Spinal cord (tissue), 10 donors: ENCODE data around the gene FBXW4. TPM values are rescaled to one million over a fixed set of nuclear protein-coding genes. Genes with fewer than 3 reads are reported as not detected.

Source experiments
- DNase-seq, 6 donors: peaks; one replicate each; pipeline versions ENCODE4 v3.0.0 to v3.0.0-alpha.2; 2013 to 2015; ENCODE audit warnings: low spot score in 6 of 6, low read depth in 4 of 6
- H3K27ac ChIP-seq: one replicate; pipeline ENCODE4 v1.5.1; 2013; ENCODE audit warnings: low read depth, low read length, control low read depth
- H3K27me3 ChIP-seq: one replicate; pipeline ENCODE4 v1.6.1; 2013; ENCODE audit warnings: low read length; ENCODE audit not compliant: control insufficient read depth, insufficient read depth
- H3K36me3 ChIP-seq: one replicate; pipeline ENCODE4 v1.6.1; 2013; ENCODE audit warnings: low read length; ENCODE audit not compliant: control insufficient read depth, insufficient read depth
- H3K4me1 ChIP-seq: one replicate; pipeline ENCODE4 v1.6.1; 2013; ENCODE audit warnings: low read length; ENCODE audit not compliant: control insufficient read depth, insufficient read depth
- H3K4me3 ChIP-seq: one replicate; pipeline ENCODE4 v1.5.1; 2013; ENCODE audit warnings: low read depth, low read length, control low read depth
- H3K9me3 ChIP-seq: one replicate; pipeline ENCODE4 v1.6.1; 2013; ENCODE audit warnings: low read length; ENCODE audit not compliant: control insufficient read depth, insufficient read depth
- WGBS: methylation state at CpG from one replicate; pipeline ENCODE4 v1.1.5; 2013; ENCODE audit warnings: missing lambda C conversion rate; ENCODE audit not compliant: insufficient coverage; 5-methylcytosine and 5-hydroxymethylcytosine counted together
- long read RNA-seq, 4 donors: transcript quantifications; one replicate each; lab custom pipeline, GENCODE V29; 2026
- polyA plus RNA-seq, 2 donors: library from polyadenylated mRNA; unstranded; fragments of 120-200 nt; gene quantifications; one replicate each; pipeline ENCODE4 v1.2.1, GENCODE V29; 2013; ENCODE audit not compliant: insufficient read length in 2 of 2
- total RNA-seq, 2 donors: library from RNA; depleted of rRNA in 1 of 2; stranded (reverse); fragments of 120-200 nt in 1 of 2; fragments of >200 nt in 1 of 2; gene quantifications; one replicate each; pipeline versions ENCODE4 v1.2.3 to v1.2.4, GENCODE V29; 2013 to 2014
- donor health status: healthy.

Gene FBXW4, protein sequence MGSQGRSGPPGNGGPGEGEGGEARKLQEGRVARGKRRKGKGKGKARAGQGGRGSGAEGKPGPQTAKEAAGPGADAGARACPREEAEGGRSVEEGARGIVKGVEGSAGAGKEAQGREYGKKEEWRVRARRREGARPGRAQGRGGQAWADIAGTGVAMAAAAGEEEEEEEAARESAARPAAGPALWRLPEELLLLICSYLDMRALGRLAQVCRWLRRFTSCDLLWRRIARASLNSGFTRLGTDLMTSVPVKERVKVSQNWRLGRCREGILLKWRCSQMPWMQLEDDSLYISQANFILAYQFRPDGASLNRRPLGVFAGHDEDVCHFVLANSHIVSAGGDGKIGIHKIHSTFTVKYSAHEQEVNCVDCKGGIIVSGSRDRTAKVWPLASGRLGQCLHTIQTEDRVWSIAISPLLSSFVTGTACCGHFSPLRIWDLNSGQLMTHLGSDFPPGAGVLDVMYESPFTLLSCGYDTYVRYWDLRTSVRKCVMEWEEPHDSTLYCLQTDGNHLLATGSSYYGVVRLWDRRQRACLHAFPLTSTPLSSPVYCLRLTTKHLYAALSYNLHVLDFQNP
- total RNA-seq (10 to 100 TPM; 40.1 to 47.3 TPM), polyA plus RNA-seq (10 to 100 TPM; 43.8 to 49.1 TPM)
- long read RNA-seq, donor 1, partial matches to known transcripts: 0 of 5 reads
- long read RNA-seq, donor 1, other reads (novel, unspliced or antisense): 0 of 5 reads
- long read RNA-seq, donor 2: 0 reads
- long read RNA-seq, donor 3, partial matches to known transcripts: 0 of 2 reads
- long read RNA-seq, donor 3, other reads (novel, unspliced or antisense): 0 of 2 reads
- long read RNA-seq, donor 4, transcript FBXW4-201 (9 exons, 2,483 nt): major isoform, 5 of 5 reads
- long read RNA-seq, donor 4, partial matches to known transcripts: 0 of 5 reads
- long read RNA-seq, donor 4, other reads (novel, unspliced or antisense): 0 of 5 reads

DNA sequence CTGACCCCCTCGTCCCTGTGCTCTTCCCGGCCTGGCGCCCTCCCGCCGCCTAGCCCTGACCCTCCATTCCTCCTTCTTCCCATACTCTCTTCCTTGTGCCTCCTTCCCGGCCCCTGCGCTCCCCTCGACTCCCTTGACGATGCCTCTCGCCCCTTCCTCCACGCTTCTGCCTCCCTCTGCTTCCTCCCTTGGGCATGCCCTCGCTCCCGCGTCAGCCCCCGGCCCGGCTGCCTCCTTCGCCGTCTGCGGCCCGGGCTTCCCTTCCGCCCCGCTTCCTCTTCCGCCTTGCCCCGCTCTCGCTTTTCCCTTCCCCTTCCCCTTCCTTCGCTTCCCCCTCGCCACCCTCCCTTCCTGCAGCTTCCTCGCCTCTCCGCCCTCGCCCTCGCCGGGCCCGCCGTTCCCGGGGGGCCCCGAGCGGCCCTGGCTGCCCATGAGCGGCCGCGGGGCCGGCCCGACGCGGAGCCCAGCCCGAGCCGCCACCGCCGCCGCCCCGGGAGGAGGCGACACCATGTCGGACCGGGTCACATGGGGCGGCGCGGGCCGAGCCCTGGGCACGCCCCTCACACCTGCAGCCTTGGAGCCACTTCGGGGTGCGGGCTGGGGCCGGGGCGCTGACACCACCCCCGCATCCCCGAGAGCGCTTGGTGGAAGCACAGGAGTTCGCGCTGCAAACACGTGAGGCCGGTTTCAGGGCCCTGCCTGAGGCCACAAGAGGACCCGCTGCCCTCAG lies at the start of gene FBXW4:
Gene FBXW4, minus strand, starts transcription at position 497 of the 730 bp plus-strand sequence. Its CDS starts 65 bp downstream, at position 432.
- Histone ChIP-seq H3K4me3 (peak within 1 kb of the TSS; percentile 79), H3K36me3 (no peaks in the 10 kb centered on the region), H3K9me3 (no peaks in the 10 kb centered on the region), H3K27me3 (no peaks in the 10 kb centered on the region), H3K4me1 (peaks cover 12% of the 10 kb centered on the region), H3K27ac (peak within 1 kb of the TSS; percentile 93)
- 3% methylated on average over 70 of the region's 70 CpGs for WGBS
- peak; percentile 15 to 74 (median 36) for DNase-seq

DNA sequence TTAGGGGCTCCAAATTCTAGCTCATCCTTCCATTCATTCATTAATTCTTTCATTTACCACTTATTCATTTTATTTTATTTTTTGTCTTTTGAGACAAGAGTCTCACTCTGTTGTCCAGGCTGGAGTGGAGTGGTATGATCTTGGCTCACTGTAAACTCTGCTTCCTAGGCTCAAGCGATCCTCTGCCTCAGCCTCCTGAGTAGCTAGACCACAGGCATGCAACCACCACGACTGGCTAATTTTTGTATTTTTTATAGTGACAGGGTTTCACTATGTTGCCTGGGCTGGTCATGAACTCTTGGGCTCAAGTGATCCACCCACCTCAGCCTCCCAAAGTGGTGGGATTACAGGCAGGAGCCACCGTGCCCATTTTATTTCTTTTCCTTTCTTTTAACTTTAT lies 49.3 kb upstream of the FBXW4 start:
- Histone ChIP-seq H3K27ac (no peak overlapping the region), H3K9me3 (no peaks in the 10 kb centered on the region), H3K4me1 (peaks cover 9% of the 10 kb centered on the region), H3K36me3 (no peaks in the 10 kb centered on the region), H3K4me3 (no peak overlapping the region), H3K27me3 (peaks cover 4% of the 10 kb centered on the region)
- no CpG with 5 or more reads among the region's 3 CpGs for WGBS
- DNase-seq: no peak

DNA sequence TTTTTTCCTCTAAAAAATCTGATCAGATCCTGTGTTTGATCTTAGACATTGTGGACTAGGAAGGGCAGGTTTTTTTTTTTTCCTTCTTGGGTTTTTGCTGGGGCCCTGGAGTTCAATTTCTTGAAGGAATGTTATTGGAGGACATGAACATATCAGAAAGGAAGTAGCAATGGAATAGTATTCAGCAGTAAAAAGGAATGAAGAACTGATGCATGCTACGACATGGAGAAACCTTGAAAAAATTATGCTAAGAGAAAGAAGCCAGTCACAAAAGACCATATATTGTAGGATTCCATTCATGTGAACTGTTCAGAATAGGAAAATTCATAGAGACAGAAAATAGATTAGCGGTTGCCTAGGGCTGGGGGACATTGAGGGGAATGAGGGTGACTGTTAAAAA lies 47.0 kb upstream of the FBXW4 start:
- no peaks in the 10 kb centered on the region for H3K4me1 ChIP-seq
- no peaks in the 10 kb centered on the region for H3K9me3 ChIP-seq
- no peak overlapping the region for H3K4me3 ChIP-seq
- WGBS: no CpG with 5 or more reads among the region's 2 CpGs
- H3K27ac ChIP-seq: no peak overlapping the region
- H3K36me3 ChIP-seq: no peaks in the 10 kb centered on the region
- peaks cover 4% of the 10 kb centered on the region for H3K27me3 ChIP-seq
- DNase-seq: no peak

DNA sequence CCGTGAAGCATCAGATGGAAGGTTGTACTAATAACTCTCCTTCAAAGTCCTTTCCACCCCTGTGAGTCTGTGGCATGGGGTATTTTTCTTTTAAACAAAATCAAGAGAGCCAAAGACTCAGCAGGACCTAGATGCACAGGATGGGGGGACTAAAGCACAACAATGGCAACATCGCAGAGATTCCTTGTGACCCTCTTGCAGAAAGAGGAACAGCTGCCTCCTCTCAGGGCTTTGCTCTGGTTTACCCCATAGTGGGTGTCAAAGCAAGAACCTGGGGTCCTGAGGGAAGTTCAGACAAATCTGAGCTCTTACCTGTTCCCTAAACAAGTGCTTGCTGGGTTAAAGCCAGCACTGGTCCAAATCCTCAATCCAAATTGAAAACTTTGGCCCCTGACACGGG lies 41.7 kb upstream of the FBXW4 start:
- Histone ChIP-seq H3K9me3 (no peaks in the 10 kb centered on the region), H3K27me3 (peaks cover 3% of the 10 kb centered on the region), H3K4me1 (no peaks in the 10 kb centered on the region), H3K27ac (no peak overlapping the region), H3K4me3 (no peak overlapping the region), H3K36me3 (no peaks in the 10 kb centered on the region)
- no peak for DNase-seq
- WGBS: 17% methylated on average over 1 of the region's 3 CpGs

DNA sequence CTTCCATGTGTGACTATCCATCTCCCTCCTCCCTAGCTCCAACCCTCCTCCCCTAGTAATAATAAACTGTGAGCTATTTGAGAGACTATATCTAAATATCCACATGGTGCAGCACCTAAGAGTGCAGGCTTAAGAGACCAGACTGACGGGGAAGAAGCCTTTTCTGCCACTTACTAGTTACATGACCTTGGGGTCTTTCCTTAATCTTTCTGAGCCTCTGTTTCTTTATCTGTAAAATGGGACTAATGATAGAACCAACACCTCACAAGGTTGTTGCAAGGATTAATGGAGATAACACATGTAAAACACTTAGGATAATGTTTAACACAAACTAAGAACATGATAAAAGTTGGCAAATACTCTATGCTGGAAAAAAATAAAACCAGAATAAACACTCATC lies 37.1 kb upstream of the FBXW4 start:
- DNase-seq: no peak
- Histone ChIP-seq H3K4me1 (no peaks in the 10 kb centered on the region), H3K36me3 (no peaks in the 10 kb centered on the region), H3K4me3 (no peak overlapping the region), H3K27ac (no peak overlapping the region), H3K27me3 (peaks cover 3% of the 10 kb centered on the region), H3K9me3 (no peaks in the 10 kb centered on the region)
- WGBS: no CpG with 5 or more reads among the region's 1 CpG

DNA sequence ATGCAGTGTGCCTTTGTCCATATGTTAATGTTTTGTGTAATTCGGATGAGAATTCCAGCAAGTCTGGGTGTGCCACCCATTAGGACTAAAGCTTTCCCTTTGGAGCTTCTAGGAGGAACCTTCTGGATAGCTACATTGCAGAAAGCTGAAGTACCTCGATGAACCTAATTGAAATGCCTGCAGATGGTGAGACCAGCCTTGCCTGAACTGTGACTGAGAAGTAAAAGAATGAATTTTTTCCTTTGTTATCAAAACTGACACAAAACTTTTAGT lies 31.1 kb upstream of the FBXW4 start:
- H3K36me3 ChIP-seq: no peaks in the 10 kb centered on the region
- no peaks in the 10 kb centered on the region for H3K27me3 ChIP-seq
- H3K9me3 ChIP-seq: no peaks in the 10 kb centered on the region
- no peak overlapping the region for H3K4me3 ChIP-seq
- H3K27ac ChIP-seq: no peak overlapping the region
- H3K4me1 ChIP-seq: no peaks in the 10 kb centered on the region
- 40% methylated on average over 1 of the region's 2 CpGs for WGBS
- no peak for DNase-seq

DNA sequence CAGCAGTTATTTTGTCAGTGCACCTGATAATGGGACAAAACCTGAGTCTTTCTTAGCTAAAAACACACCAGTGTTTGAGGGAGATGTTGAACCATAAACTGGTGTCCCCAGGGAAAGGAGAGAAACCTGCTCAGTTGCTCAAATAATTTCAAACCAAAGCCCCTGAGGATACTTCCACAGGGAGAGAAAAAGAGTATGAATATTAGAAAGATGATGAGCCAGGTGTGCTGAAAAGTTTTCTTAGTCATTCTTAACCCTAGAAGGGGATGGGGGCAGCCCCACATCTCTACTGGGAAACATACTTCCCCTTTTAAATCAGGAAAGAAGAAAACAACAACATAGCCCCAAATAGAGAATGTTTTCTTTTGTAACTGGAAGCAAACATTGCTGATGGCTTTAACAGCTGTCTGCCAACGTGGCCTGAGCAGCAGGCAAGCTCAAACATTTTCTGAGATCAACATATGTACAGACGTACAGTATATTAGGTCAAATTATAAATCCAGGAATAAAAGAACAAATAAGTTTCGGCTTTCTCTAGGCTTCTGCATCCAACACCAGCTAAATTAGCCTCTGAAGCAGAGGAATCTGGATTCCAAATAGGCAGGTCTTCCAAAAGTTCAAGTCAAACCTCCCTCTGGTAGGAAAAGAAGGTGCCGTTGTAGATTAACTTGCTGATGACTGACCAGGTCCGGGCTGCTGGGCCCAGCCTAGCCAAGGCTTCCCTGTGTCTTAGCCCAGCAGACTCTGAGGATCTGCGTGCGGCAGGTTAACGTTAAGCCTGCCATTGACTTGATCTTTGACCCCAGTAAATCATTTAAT lies 30.5 kb upstream of the FBXW4 start:
- DNase-seq: no peak
- 63% methylated on average over 6 of the region's 8 CpGs for WGBS
- no peaks in the 10 kb centered on the region for H3K36me3 ChIP-seq

DNA sequence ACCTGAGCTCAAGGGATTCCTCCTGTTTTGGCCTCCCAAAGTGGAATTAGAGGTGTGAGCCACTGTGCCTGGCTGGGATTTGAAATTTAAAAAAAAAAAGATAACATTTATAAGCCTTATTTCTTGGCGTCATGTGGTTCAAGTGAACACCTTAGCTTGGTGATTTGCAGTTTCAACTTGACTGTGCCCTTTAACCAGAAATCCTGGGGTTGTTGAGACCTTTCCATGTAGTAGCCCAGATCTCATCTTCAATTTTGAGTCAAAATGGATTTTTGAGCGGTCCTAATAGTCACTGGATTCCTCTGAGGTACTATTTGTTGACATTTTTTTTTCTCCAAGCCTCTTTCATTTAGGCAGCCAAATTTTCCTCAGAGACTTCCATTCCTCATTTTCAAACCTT lies 29.5 kb upstream of the FBXW4 start:
- no peak for DNase-seq
- no peak overlapping the region for H3K27ac ChIP-seq
- H3K9me3 ChIP-seq: no peaks in the 10 kb centered on the region
- no peak overlapping the region for H3K4me3 ChIP-seq
- no peaks in the 10 kb centered on the region for H3K27me3 ChIP-seq
- no peaks in the 10 kb centered on the region for H3K36me3 ChIP-seq
- H3K4me1 ChIP-seq: no peaks in the 10 kb centered on the region
- 83% methylated on average over 2 of the region's 2 CpGs for WGBS

More for the DNA sequence above, 30.5 kb upstream of the FBXW4 start:
- Histone ChIP-seq H3K4me1 (no peaks in the 10 kb centered on the region), H3K27me3 (no peaks in the 10 kb centered on the region), H3K4me3 (no peak overlapping the region), H3K9me3 (no peaks in the 10 kb centered on the region), H3K27ac (no peak overlapping the region)

DNA sequence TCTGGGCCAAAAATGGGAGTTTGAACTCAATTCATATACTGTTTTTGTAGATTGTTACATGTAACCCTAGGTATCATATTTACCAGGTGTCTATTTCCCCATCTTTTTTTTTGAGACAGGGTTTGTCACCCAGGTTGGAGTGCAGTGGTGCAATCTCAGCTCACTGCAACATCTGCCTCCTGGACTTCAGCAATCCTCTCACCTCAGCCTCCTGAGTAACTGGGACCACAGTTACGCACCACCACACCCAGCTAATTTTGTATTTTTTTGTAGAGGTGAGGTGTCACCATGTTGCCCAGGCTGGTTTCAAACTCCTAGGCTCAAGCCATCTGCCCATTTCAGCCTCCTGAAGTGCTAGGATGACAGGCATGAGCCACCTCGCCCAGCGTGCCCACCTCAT lies 28.2 kb upstream of the FBXW4 start:
- H3K4me1 ChIP-seq: no peaks in the 10 kb centered on the region
- H3K27ac ChIP-seq: no peak overlapping the region
- WGBS: 89% methylated on average over 2 of the region's 3 CpGs
- no peaks in the 10 kb centered on the region for H3K27me3 ChIP-seq
- no peak overlapping the region for H3K4me3 ChIP-seq
- H3K9me3 ChIP-seq: no peaks in the 10 kb centered on the region
- no peaks in the 10 kb centered on the region for H3K36me3 ChIP-seq
- no peak for DNase-seq
